Endothelial cell of umbilical vein (primary cell): ENCODE data around the gene CCDC9. TPM values are rescaled to one million over a fixed set of nuclear protein-coding genes. Genes with fewer than 3 reads are reported as not detected.
A peak's percentile ranks its signal among the peaks of the same experiment; 100 is the strongest.

ENCODE experiments used
- BruUV-seq: library from RNA; stranded (reverse); fragments of 400-500 nt; replicated peaks from 2 replicates; lab custom pipeline; 2021; lab: Mats Ljungman, UMichigan
- CTCF ChIA-PET: fragments of 300-600, 350-600 bp; sonication (Branson Sonifier 250); formaldehyde crosslinking; loops from one replicate; lab custom pipeline; 2021; ENCODE audit warnings: antibody characterized with exemption, inconsistent platforms; lab: Charles Lee
- POLR2A ChIA-PET: fragments of 300-600, 350-600 bp; sonication (Branson Sonifier 250); formaldehyde crosslinking; loops from one replicate; lab custom pipeline; 2021; ENCODE audit warnings: antibody characterized with exemption, inconsistent platforms; lab: Charles Lee
- DNase-seq: peaks from one replicate; pipeline ENCODE4 v3.0.0-alpha.2; 2011; ENCODE audit warnings: low read depth, low spot score
- FAIRE-seq: peaks from 2 replicates; lab custom pipeline; 2011; peaks lifted over from hg19 to GRCh38; lab: Jason Lieb, UNC
- H2AFZ ChIP-seq: 2 replicates; pipeline ENCODE4 v1.6.0; 2012; ENCODE audit warnings: low read depth, low read length, control low read depth, inconsistent platforms
- H3K27ac ChIP-seq: 2 replicates; pipeline ENCODE4 v1.5.1; 2011; ENCODE audit warnings: low read depth, mild to moderate bottlenecking, control low read depth, low read length, moderate library complexity; ENCODE audit not compliant: insufficient read depth
- H3K27me3 ChIP-seq, 2 experiments: 2 replicates each; pipeline versions ENCODE4 v1.6.0 to v1.6.1; 2011; ENCODE audit warnings: low read length in 2 of 2, mixed read lengths in 1 of 2; ENCODE audit not compliant: control insufficient read depth in 2 of 2, insufficient read depth in 2 of 2
- H3K36me3 ChIP-seq, 2 experiments: 2 replicates in 1 of 2; 3 replicates in 1 of 2; pipeline ENCODE4 v1.5.1; 2011; ENCODE audit warnings: low read length in 2 of 2, mild to moderate bottlenecking in 1 of 2, moderate library complexity in 1 of 2; ENCODE audit not compliant: control insufficient read depth in 2 of 2, insufficient read depth in 2 of 2; ENCODE audit errors: extremely low read depth in 1 of 2
- H3K4me1 ChIP-seq: 3 replicates; pipeline ENCODE4 v1.5.1; 2011; ENCODE audit warnings: mild to moderate bottlenecking, low read length; ENCODE audit not compliant: control insufficient read depth, insufficient read depth; ENCODE audit errors: extremely low read depth
- H3K4me2 ChIP-seq: 2 replicates; pipeline ENCODE4 v1.6.1; 2011; ENCODE audit warnings: low read length, control low read depth, mixed read lengths; ENCODE audit not compliant: insufficient read depth
- H3K4me3 ChIP-seq, 3 experiments: fragments of 200-600 bp in 1 of 3; sonication (generic), shearing (Covaris generic) in 1 of 3; replicated peaks in 1 of 3; 2 replicates each; pipeline ENCODE4 v1.5.1; 2011 to 2016; ENCODE audit warnings: control low read depth in 3 of 3, low read length in 3 of 3, mild to moderate bottlenecking in 2 of 3, inconsistent platforms in 1 of 3, low read depth in 1 of 3, moderate library complexity in 1 of 3; ENCODE audit not compliant: insufficient read depth in 1 of 3
- H3K79me2 ChIP-seq: 2 replicates; pipeline ENCODE4 v1.6.0; 2012; ENCODE audit warnings: low read length, inconsistent platforms; ENCODE audit not compliant: control insufficient read depth, insufficient read depth
- H3K9ac ChIP-seq: replicated peaks from 2 replicates; pipeline ENCODE3; 2011; ENCODE audit warnings: low read length, control low read depth; ENCODE audit not compliant: insufficient read depth; ENCODE audit errors: extremely low read depth
- H3K9me1 ChIP-seq: replicated peaks from 3 replicates; pipeline ENCODE4 v1.6.0; 2011; ENCODE audit warnings: mild to moderate bottlenecking, low read length; ENCODE audit not compliant: control insufficient read depth, insufficient read depth; ENCODE audit errors: extremely low read depth
- H3K9me3 ChIP-seq: replicated peaks from 2 replicates; pipeline ENCODE4 v1.5.1; 2012; ENCODE audit warnings: low read length, inconsistent platforms; ENCODE audit not compliant: control insufficient read depth, insufficient read depth
- H4K20me1 ChIP-seq: replicated peaks from 2 replicates; pipeline ENCODE3; 2011; ENCODE audit warnings: mild to moderate bottlenecking, low read length; ENCODE audit not compliant: control insufficient read depth, insufficient read depth; ENCODE audit errors: extremely low read depth
- EZH2 ChIP-seq: IDR thresholded peaks from 2 replicates; pipeline ENCODE4 v1.6.1; 2012; ENCODE audit warnings: borderline replicate concordance, low read depth, mild to moderate bottlenecking, moderate library complexity, low read length, inconsistent platforms; ENCODE audit not compliant: severe bottlenecking
- FOS ChIP-seq: IDR thresholded peaks from 2 replicates; pipeline ENCODE4 v1.6.1; 2011; ENCODE audit warnings: mild to moderate bottlenecking, low read length, moderate library complexity, borderline replicate concordance; ENCODE audit not compliant: insufficient read depth
- GATA2 ChIP-seq: IDR thresholded peaks from 2 replicates; pipeline ENCODE4 v1.7.0; 2011; ENCODE audit warnings: low read depth, mild to moderate bottlenecking, moderate library complexity, mixed read lengths, low read length; ENCODE audit not compliant: insufficient read length, insufficient read depth
- JUN ChIP-seq: IDR thresholded peaks from 2 replicates; pipeline ENCODE4 v1.6.1; 2011; ENCODE audit warnings: borderline replicate concordance, low read depth; ENCODE audit not compliant: insufficient read length, insufficient read depth
- MYC ChIP-seq: IDR thresholded peaks from one replicate; pipeline ENCODE4 v1.6.1; 2011; ENCODE audit warnings: mild to moderate bottlenecking, low read depth, low read length
- POLR2A ChIP-seq: IDR thresholded peaks from 2 replicates; pipeline ENCODE4 v1.6.1; 2012; ENCODE audit warnings: low read depth, mild to moderate bottlenecking, control low read depth, low read length
- dilution Hi-C: fragments of 300-500 bp; cut with MboI; formaldehyde crosslinking; loops from one replicate; pipeline ENCODE4 v1.15.0; 2019; ENCODE audit warnings: low sequenced_read_pairs; ENCODE audit not compliant: extremely low pct_ligation_motif_present
- intact Hi-C: fragments of 100-400 bp; cut with micrococcal nuclease; formaldehyde crosslinking; loops from one replicate; pipeline ENCODE4 v1.10.0; 2022
- polyA plus RNA-seq, 4 experiments: library from polyadenylated mRNA; depleted of rRNA in 3 of 4; stranded (reverse) in 3 of 4; unstranded in 1 of 4; fragments of >200 nt; gene quantifications; 2 replicates each; pipeline versions ENCODE4 v1.2.1 to v1.2.3, GENCODE V29; 2011 to 2012; ENCODE audit warnings: missing spikeins in 1 of 4
- total RNA-seq: library from RNA; stranded (reverse); gene quantifications from 2 replicates; pipeline ENCODE4 v1.2.3, GENCODE V29; 2021

Gene CCDC9
- total and polyA plus RNA-seq, 2 donors (not counting 3 experiments of a cell fraction or from before 2014, with no cell fraction given): 6.0 to 26.9 TPM

DNA sequence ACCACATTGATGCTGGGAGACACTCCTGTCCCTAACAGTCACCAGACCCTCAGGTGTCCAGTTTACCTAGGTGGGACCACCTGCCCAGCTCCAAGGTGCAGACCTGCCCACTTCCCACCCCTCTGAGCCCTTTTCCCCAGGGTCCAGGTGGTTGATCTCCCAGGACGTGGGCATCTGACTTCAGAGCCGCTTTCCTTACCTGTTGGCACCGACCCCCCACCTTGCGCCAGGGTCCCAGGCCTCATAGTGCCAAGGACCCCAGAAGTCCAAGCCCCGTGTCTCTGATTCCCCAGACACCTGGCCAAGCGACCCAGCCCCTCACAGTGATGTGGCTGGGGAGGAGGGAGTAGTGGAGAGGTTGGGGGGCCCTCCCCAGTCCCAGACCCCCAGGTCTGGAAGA lies 15.8 kb upstream of the CCDC9 start:
- H3K79me2 ChIP-seq: no peaks in the 10 kb centered on the region
- H3K4me2 ChIP-seq: no peak overlapping the region
- intact Hi-C loops: loop anchor here (5.0 kb wide), 2 partner anchors 203 to 383 kb away; no protein-coding TSS in a partner anchor
- CTCF ChIA-PET: no interaction called here
- POLR2A ChIA-PET: interaction anchor here (0.6 kb wide), 1 partner anchor 16 kb away, joined by 3 read pairs; no protein-coding TSS in a partner anchor
- no peak overlapping the region for H2AFZ ChIP-seq
- no peak overlapping the region for H3K4me3 ChIP-seq
- FAIRE-seq: no peak
- H3K36me3 ChIP-seq: no peaks in the 10 kb centered on the region
- H3K4me1 ChIP-seq: peaks cover 21% of the 10 kb centered on the region
- H3K27me3 ChIP-seq: no peaks in the 10 kb centered on the region
- no peaks in the 10 kb centered on the region for H3K9me1 ChIP-seq
- H3K27ac ChIP-seq: no peak overlapping the region
- H3K9me3 ChIP-seq: no peaks in the 10 kb centered on the region
- no peak overlapping the region for H3K9ac ChIP-seq
- dilution Hi-C loops: no loop called here
- BruUV-seq: no TSS peak
- no peak for DNase-seq
- TF ChIP-seq MYC: no peak
- peak; percentile 16 for TF ChIP-seq EZH2
- TF ChIP-seq JUN: no peak
- no peaks in the 10 kb centered on the region for H4K20me1 ChIP-seq

DNA sequence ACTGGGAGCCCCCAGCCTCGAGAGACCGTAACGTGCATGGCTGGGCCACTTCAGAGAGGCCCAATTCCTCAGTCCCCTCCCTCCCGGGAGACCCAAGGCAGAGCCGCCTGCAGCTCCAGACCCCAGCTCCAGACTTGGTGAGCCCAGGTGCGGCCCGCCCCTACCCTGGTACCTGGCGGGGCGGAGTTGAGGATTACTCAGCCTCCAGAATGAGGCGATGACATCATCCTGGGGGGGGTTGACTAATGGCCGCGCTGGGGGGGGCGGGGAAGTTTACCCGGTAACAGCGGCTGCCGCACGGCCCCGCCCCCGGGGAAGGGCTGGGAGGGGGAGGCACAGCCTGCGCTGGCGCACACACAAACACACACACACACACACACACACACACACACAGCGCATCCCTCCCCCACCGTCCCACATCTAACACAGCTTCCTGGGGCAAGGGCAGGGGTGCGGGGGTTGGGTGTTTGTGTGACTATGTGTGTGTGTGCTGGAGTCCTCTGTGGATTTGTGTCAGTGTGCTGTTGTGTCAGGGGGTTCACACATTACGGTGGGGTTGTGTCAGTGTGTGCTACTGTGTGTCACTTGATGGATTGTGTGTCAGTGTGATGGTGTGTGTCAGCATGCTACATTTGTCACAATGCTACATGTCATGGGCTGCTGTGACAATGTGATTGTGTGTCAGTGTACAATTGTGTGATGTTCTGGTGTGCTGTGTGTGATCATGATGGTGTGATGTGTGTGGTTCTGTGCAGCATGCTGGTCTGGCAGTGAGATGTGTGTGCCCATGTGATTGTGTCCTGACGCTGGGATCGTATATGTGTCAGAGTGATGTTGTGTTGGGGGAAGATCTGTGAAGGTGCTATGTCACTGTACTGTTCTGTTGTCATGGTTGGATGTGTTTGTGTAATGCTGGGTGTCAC lies 15.1 kb upstream of the CCDC9 start:
- no peak for FAIRE-seq
- TF ChIP-seq POLR2A: no peak
- TF ChIP-seq EZH2: no peak
- TF ChIP-seq GATA2: no peak
- TF ChIP-seq JUN: peak; percentile 46
- TF ChIP-seq FOS: no peak
- TF ChIP-seq MYC: no peak
- ChIA-PET CTCF (no interaction called here), POLR2A (interaction anchor here (0.6 kb wide), 1 partner anchor 16 kb away, joined by 3 read pairs; no protein-coding TSS in a partner anchor)
- BruUV-seq: no TSS peak
- no peak overlapping the region for H2AFZ ChIP-seq
- peaks cover 21% of the 10 kb centered on the region for H3K4me1 ChIP-seq
- H3K27me3 ChIP-seq: no peaks in the 10 kb centered on the region
- dilution Hi-C loops (no loop called here), intact Hi-C loops (loop anchor here (5.0 kb wide), 2 partner anchors 204 to 384 kb away; no protein-coding TSS in a partner anchor)
- no peak overlapping the region for H3K4me3 ChIP-seq
- no peak overlapping the region for H3K4me2 ChIP-seq
- H3K9ac ChIP-seq: no peak overlapping the region
- no peaks in the 10 kb centered on the region for H3K9me1 ChIP-seq
- no peak overlapping the region for H3K27ac ChIP-seq
- no peaks in the 10 kb centered on the region for H3K79me2 ChIP-seq
- DNase-seq: peak; percentile 72
- no peaks in the 10 kb centered on the region for H3K9me3 ChIP-seq
- H4K20me1 ChIP-seq: no peaks in the 10 kb centered on the region
- H3K36me3 ChIP-seq: no peaks in the 10 kb centered on the region
